Islet of Langerhans (tissue), 1 donor: ENCODE results near the gene DBH.

Experiments
- FAIRE-seq: peaks from one replicate; lab custom pipeline; 2011; peaks lifted over from hg19 to GRCh38; lab: Jason Lieb, UNC

Gene DBH

DNA sequence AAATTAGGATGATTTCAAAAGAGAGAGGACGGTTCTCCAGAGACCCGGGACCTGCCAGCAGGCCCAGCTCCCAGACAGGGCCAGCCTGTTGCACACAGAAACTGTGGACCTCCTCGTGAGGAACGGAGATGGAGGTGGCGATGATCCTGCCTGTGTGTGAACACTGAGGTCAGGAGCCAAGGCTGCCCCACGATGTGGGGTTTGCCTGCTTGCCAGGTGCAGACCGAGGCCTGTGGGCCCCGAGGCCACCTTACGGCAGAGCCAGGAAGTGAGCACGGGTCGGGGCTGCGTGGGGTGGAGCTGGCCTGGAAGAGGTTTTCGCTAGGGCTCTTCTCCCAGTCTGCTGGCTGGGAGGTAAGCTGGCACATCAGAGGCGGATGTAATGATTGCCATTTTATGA, 31.3 kb upstream of the DBH start:
- no peak for FAIRE-seq

DNA sequence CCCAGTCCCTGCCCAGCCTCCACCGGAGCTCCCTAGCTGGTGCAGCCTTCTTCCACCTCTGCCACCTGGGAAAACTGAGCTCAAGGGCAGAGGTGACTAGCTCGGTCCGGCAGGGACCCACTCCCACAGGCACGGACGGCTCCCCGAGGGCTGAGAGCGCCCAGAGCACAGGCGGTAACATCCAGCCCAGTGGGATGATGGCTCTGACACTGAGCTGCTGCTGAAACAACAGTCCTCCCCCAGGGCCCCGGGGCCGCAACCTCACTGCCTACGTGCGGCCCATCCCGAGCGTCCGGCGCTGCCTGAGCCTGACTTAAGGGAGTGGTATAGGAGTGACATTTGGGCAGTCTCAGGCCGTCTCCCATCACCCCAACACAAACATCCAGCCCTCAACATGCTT, 30.7 kb upstream of the DBH start:
- no peak for FAIRE-seq

DNA sequence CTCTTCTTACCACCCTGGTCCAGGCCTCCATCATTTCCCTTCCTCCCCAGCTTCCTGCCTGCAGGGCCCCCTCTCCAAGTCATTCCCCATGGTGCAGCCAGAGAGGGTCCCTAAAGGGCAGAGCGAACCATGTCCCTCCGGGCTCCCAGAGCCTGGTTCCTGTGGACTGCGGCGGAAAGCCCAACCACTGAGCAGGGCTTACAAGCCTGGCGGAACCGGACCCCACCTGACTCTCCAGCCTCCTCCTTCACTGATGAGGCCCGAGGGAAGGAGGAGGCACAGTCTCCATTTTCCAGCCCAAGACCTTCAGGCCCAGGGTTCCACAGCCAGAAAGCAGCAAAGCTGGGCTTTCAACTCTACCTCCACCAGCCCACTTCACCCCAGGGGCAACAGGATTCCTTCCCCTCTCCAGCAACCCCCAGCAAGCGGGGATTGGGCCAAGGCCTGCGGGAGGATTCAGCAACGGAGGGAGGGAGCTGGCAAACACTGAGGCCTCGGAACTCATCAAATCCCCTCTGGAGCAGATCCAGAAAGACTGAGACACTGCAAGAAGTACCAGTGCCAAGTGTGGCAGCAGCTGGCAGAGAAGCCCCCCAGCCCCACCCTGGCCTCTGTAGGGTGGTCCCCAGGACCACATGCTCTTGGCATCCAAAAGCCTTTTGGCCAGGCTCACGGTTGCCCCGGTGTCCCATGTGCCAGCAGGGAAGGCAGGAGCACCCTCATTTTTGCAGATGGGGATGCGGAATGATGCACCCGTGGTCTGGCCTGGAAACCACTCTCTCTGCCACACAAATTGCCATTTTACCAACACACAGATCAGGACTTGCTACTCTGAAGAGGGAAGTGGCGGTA, 30.1 kb upstream of the DBH start:
- FAIRE-seq = no peak

DNA sequence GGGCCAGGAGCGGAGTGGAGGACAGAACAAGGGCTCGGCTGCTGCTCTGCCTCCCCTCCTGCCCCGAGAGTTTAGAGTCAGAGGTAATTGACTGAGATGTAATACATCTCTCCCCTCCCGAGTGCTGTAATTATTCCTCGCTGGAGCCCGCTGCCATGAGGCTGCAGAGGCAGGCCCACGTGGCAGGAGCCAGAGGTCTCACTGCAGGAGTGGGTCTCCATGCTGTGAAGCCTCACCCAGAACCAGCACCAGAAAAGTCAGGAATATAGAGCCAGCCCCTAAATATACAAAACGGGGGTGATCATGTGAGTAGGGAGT, 29.5 kb upstream of the DBH start:
- no peak for FAIRE-seq

DNA sequence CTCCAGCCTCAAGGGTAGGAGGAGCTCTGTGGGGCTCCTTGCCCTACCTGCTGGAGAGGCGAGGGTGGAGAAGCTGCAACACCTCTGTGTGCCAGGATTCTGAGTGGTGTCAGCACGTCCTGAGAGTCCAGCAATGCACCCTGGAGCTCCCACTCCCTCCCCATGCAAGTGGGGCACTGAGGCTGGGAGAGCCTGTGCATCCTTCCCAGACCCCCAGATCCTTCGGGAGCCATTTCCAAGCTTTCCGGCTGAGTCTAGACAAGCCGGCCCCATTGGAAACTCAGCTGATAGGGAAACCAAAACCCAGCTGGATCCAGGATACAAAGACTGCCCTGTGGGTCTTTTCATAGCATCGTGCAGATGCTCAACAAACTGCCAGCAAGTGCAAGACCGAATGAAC, 28.8 kb upstream of the DBH start:
- FAIRE-seq = no peak

GRCh38 chr9:133607976-133608375, 28.2 kb upstream of the DBH start:
- no peak for FAIRE-seq

DNA sequence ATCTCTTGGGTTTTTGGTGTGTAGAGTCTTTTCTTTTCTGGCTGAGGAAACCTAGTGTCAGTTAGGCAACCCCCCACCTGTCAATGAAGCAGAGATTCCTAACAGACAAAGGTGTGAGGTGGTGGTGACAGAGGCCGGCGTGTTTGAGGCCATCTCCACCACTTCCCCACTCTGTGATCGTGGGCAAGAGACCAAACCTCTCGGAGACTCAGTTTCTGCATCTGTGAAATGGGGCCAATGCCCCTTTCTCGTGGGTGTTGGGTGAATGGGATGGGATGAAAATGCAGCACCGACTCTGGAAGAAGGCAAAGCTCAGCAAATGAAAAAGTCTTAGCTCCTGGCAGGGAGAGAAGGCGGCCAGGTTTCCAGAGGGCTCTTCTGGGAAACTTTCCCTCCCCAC, 27.8 kb upstream of the DBH start:
- no peak for FAIRE-seq

DNA sequence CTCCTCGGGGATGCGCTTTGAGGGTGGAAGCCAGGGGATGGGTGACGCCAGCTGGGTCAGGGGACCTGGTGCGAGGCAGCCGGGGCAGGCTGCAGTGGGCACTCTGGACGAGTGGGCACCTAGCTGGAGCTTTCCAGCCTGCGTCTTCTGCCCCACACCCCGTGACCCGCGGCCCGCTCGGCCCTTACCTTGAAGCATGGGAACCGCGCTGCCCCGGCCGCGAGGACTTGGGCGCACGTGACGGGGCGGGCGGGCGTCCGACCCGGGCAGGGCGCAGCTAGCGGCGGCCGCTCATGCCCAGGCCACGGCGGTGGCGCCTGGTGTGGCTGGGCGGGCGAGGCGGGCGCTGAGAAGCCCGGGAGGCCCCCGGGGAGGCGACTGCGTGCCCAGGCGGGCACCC, 27.3 kb upstream of the DBH start:
- FAIRE-seq = no peak

DNA sequence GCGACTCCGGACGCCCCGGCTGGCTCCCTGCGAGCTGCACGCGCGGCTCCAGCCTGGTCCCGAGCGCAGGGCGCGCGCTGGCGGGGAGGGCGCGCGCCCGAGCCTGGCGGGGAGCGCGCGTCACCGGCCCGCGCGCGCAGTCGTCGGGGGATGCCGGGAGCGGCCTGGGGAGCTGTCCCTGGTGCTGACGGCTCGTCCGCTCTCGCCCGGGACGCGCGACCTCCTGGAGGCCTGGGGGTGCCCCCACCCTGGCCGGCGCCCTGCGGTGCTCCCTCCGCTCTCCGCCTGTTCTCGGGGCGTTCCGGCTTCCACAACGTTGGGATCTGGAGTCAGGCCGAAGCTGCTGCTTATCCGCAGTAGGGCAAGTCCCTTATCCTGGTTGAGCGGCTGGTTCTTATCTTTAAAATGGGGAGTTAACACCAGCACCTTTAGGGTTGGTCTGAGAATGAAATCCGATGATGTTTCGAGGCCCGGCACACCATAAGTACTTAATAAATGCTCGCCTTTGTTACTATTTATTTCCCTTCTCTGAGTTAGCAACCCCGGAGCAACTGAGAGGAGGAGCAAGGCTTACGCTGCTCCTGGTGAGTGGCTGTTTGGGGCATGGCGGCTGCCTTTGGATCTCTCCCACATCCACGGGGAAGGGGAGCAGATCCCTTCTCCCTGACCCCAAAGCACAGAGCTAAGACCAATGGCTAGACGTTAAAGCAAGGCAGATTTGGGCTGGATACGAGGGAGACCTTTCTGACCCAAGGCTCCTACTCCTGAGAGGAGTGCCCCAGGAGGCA, 26.7 kb upstream of the DBH start, which contains the start of gene FAM163B:
Gene FAM163B, minus strand, starts transcription at position 79 of the 788 bp plus-strand sequence. CDS start 29,166 bp downstream, outside the sequence.
- no peak for FAIRE-seq

DNA sequence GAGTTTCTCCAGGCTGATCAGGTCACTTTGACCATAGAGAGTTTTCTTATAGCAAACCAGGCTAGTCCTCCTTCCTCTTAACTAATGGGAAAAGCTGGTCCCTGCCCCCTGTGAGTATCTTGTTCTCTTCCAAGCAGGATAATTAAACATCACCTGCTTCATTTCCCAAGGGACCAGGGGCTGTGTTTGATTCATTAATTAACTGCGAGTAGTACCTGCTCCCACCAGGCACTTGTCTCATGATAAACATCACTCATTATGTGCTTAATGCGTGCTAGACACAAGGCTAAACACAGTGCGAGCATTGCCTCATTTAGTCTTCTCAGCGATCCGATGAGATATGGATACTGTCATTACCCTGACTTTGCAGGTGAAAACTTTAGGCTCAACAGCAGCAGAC, 25.3 kb upstream of the DBH start:
- FAIRE-seq = no peak

GRCh38 chr9:133612051-133612450, 24.1 kb upstream of the DBH start:
- FAIRE-seq = no peak

GRCh38 chr9:133612816-133613215, 23.3 kb upstream of the DBH start:
- FAIRE-seq = no peak

- FAIRE-seq = no peak
Measured at GRCh38 chr9:133613432-133613831, 22.7 kb upstream of the DBH start.

- FAIRE-seq = no peak
Measured at GRCh38 chr9:133614056-133614455, 22.1 kb upstream of the DBH start.

DNA sequence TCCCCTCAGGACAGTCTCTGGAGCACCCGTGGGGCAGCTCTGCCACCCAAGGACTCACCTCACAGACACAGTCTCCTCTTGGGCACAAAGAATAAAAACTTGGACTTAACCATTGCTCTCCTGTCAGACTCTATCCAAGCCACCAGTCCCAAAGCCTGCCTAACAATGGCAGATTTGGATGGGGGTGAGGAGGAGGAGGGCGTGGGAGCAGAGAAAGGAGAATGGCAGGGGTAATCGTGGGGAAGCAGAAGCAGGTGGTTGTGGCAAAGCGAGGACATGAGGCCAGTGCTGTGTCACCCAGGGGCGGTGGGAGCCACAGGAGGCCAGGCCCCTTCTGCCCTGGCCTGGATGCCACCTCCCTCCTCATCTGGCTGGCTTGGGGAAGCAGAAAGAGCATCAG, 21.5 kb upstream of the DBH start:
- FAIRE-seq = no peak

- FAIRE-seq = no peak
Measured at GRCh38 chr9:133615186-133615585, 21.0 kb upstream of the DBH start.

- no peak for FAIRE-seq
Measured at GRCh38 chr9:133615606-133616188, 20.5 kb upstream of the DBH start.

- FAIRE-seq = no peak
Measured at GRCh38 chr9:133616643-133617405, 19.3 kb upstream of the DBH start.

DNA sequence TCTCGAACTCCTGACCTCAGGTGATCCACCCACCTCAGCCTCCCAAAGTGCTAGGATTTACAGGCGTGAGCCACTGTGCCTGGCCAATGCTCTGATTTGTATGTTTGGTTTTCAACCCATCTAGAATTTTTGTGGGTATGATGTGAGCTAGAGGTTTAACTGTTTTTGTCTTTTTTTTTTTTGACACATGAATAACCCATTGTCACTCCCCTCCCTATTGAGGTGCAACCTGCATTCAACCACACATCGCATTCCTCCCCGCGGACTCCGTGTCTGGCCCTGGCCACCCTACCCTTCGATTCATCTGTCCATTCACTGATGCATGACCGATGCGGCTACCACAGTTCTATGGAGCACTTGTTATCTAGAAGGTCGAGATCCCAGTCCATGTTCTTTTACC, 17.4 kb upstream of the DBH start:
- FAIRE-seq = no peak

GRCh38 chr9:133619791-133620190, 16.4 kb upstream of the DBH start:
- no peak for FAIRE-seq

GRCh38 chr9:133621725-133622267, 14.4 kb upstream of the DBH start:
- FAIRE-seq = no peak

GRCh38 chr9:133622555-133622954, 13.6 kb upstream of the DBH start:
- no peak for FAIRE-seq
